GM19023 (cell line): Measurements from ENCODE around the gene SH3D21.

Experiments
- ATAC-seq: cut with Tn5 transposase; IDR thresholded peaks from one replicate; pipeline ENCODE4 v1.9.1; 2021; ENCODE audit warnings: mild to moderate bottlenecking, moderate library complexity; ENCODE audit not compliant: unreplicated experiment

The SH3D21 gene

DNA sequence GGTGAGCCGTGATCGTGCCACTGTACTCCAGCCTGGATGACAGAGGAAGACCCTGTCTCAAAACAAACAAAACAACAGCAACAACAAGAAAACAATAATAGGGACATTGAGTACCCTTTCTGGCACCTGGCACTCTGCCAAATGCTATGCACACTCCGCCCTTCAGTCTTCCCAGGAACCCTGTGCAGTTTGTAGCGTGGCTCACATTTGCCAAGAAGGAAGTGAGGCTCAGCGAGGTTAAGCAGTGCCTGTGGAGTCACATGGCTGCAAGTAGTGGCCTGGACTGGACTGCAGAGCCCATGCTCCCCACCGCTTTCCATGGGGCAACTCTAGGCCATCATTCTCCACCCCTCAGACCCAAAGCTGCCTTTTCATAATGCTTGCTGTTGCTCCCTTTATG lies 22.5 kb downstream of the SH3D21 start:
- no peak for ATAC-seq

DNA sequence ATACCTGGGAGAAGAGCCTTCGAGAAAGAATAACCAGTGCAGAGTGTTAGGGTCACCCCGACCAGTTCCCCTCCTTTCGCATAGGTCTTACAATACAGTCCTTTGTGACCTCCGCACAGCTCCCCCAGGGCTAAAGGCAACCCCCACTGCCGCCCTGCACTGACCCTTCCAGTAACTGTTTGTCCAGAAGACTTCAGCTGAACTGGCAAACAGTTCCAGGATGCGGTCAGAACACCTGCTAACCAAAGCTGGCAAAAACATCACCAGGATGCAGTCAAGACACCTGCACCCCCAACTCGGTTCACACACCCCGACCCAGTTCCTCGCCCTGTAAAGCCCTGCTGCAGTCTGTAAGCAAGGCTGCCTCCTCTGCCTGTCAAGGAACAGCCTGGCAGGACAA lies 23.6 kb downstream of the SH3D21 start:
- no peak for ATAC-seq

DNA sequence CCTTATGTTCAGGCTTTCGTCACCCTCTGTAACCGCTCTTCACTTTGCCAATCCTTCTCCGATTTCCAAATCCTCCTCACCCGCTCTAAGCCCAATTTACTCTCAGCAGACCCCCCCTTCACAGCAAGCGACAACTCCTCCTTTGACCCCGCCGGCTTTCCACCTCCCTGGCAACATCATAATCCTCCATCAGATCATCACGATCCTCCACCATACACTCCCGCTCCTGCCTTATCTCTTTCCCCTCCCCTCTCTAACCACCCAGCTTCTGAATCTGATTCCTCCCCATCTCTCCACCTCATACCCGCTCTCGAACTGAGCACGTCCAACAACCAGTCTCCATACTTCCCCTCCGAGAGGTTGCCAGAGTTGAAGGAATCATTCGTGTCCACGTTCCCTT lies 24.8 kb downstream of the SH3D21 start:
- ATAC-seq: no peak

DNA sequence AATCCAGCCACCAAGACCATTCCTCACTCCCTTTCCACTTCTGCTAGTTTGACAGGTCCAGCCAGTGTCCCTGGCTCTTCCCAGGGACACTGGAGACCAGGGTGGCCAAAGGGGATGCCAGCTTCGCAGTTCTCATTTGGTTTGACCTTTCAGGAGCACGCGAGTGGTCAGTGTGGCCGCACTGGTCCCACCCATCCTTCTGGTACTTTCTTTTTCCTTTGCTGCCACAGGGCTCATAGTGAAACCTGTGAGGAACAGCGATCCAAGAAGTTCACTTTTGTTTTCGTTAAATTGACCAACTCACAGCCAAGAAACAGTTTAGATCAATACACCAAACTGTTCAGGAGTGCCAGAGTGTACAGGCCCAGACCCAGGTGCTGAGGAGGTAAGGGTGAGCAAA lies 31.7 kb downstream of the SH3D21 start:
- ATAC-seq: no peak

DNA sequence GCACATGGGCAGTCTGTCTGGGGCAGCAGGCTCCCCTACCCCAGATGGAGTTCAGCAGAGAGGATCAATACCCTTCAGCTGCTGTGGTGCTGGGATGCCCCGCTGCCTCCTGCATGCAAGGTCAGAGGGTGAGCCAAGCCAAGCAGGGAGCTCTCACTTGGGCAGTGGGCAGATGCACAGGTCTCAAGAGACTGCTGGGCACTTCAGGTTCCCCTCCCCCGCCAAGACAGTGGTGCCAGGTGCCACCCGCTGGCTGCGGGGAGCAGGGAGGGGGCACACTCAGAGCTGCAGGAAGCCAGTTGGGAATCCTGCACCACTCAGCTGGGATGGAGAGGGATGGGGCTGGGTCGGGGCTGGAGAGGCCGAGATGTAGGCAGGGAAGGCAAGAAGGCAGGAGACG lies 33.0 kb downstream of the SH3D21 start:
- ATAC-seq: no peak

DNA sequence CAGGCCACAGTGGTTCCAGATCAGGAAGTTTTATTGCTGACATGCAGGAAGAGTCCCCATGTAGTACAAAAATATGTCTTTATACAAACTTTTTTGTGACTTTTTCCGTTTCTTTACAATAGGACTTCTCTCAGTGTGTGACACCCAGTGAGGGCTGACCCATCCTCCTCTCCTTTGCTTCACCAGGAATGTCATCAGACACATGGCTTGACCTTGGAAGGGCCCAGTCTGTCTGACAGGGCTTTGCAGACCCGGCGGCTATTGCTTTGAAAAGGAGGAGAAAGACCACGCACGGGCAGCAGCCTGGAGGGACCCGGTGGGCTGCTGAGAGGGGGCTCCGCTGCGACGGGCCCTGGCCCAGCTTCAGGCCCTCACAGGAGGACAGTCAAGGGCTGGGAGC lies 33.4 kb downstream of the SH3D21 start:
- no peak for ATAC-seq

DNA sequence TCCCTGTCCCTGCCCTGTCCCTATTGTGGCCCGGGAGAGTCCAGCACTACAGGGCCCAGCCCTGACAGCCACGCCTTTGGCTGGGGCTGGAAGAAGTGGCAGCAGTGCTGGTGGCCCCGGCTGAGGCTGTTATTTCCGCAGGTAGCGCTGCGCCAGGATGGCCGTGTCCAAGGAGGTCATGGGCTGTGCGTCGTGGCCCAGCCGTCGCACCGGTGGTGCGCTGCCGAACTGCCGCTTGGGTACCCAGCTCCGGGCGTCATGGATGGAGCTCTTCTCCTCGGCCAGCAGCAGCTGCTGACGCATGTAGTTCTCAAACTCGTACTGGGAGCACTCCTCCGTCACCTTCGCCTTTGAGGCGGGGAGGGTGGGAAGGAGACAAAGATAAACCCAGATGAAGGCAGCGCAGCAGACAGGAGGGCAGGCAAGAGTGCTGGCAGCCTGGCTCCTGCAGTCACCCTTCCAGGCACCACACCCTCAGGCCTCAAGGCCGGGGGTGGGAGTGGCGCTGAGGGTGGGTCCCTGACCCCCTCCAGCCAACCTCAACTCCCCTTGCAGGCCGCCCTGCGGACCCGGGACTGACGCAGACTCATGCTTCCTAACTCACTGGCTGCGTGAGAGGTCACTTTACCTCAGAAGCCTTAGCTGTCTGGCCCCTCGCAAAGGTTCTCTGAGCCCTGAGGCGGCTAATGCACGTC lies 35.6 kb downstream of the SH3D21 start:
- ATAC-seq: no peak

DNA sequence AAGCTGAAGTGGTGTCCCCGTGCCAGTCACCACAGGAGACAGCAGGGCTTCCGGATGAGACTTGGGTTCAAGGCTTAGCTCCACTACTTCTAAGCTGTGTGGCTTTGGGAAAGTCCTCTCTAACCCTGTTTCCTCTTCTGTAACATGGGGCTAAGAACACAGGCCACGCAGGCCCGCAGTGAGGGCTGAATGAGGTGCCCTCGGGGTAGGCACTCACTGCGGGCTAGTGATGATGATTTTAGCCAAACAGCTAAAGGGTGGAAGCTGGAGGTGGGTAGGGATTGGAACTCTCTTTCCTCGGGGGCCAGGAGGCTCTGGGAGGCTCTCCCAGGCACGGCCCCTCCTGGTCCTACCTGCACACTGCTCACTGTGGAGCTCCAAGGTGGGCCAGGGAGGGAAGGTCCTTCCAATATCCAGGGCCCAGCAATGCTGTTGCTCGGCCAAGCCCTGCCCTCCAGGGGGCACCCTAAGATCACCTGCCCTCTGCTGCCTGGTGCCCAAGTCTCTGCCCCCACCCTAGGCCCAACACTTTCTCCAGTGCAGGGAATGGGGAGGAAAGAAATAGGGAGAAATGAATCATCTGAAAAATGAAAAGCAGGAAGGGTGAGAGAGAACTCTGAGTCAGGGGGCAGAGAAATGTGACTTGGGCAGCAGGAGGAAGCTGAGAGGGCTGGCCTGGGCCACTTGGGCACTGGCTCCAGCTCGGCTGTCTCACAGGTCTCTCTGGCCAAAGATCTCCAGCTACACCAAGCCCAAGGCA lies 36.4 kb downstream of the SH3D21 start:
- no peak for ATAC-seq

DNA sequence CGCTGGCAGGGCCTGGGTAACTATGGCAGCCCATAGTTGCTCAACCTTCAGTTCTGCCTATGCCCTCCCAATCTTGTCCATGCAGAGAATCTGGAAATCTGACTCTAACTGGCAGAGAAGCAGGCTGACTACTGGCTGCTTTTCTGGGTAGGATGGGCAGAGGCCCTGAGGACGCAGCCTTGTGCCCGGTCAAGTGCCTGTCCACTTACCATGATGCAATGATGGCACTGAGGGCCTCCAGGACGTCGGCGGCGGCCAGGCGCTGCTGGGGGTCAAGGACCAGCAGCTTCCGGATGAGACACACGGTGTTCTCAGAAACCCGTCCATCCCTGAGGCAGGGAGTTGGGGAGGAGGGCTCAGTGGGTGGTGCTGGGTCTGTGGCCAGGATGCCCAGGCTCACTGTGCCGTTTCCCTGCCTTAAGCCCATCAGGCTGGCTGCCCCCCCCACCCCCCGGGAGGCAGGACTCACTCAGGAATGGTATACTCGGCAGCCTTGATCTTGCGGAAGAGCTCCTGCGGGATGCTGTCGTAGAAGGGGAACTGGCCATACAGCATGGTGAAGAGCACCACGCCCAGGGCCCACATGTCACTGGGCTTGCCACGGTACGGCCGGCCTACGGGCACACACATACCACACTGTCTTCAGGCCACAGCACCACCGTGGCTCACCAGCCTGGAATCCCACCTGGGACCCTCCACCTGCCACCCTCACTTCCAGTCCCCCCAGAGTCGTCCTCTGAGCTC lies 37.7 kb downstream of the SH3D21 start:
- no peak for ATAC-seq

DNA sequence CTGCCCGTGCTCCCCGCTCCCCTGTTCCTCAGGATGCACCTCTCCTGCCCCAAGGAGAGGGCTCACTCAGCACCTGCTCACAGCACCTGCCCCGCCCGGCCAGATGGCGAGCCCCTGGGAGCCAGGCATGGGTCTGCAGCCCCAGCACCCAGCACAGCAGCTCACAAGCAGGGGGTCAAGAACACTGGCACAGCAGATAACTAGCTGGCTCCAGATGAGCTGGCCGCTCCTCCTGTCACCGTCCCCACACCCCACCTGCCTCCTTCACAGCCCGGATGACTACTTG lies 38.2 kb downstream of the SH3D21 start:
- ATAC-seq: no peak

DNA sequence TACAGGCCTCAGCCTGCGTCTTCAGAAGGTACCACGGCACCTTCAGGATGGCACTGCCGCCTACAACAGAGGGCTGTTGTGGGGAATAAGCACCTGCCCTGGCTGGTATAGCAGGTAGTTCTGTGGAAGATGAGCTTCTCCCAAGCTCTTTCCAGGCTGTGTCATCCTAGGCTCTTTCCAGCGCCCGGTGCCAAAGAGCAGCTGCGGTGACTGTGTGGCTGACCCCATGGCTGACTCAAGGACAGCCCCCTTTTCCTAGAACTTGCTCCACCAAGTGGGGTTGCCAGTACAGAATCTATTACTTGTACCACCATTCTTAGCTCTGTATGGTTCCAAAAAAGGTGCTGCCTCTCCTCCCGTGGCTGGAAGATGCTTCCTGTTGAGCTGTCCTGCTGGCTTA lies 39.2 kb downstream of the SH3D21 start:
- ATAC-seq: no peak

DNA sequence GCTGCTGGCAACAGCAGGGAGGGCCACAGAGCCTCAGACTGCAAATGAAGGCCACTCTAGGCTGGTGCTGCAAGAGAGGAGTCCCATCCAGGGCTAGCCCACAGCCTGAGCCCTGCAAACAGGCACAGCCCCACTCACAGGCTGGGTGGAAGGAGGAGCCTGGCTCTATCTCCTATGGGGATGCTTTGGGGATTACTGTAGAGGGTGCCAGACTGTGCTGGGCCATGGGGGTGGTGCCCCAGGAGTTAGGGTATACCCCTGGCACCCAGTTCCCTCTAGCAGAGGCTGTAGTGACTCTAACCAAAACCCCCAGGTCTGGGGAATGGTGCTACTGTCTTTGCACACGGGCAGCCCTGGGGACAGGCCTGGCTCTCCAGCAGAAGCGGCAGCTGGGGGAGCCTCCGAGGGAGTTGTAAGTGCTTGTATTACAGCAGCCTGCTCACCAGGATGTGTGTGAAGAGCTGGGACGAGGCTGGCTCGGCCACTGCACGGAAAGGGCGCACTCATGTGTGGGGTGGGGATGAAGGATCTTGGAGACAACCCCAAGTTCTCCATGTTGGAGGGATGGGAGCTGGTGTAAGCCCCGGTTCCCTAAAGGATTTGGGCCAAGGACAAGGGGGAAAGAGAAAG lies 40.7 kb downstream of the SH3D21 start:
- no peak for ATAC-seq

DNA sequence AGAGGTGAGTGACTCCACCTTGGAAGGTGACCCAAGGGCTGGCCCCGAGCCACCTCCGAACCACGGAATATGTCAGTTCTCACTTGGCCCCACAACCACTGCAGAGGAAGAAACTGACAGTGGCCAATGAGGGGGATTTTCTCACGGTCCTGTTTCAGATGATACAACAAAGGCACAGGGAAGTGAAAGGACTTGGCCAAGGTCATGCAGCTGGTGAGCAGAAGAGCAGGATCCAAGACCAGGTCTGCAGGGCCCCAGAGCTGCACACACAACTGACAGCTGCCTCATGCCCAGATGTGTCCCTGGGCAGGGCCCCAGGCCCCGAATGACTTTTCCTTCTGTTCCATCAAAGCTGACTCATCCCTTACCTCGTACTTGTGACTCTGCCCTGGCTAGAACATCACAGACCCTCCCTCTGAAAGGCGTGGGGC lies 43.1 kb downstream of the SH3D21 start:
- ATAC-seq: no peak

DNA sequence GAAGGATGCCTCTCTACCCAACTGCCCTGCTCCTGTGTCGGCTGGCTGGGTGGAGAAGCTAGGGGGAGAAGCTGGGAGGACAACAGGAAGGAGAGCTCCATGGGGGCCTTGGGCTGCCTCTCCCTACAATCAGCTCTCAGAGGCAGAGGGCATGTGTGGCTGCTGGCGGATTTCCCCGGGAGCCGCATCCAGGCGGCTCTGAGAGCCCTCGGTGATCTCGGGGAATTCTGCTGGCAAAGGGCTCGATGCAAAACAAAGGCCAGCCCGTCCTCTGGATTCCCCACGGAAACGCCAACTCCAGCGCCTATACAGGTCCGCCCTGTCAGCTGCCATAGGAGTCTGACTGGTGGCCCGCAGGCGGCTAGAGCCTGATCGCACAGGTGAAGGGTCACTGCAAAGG lies 43.7 kb downstream of the SH3D21 start:
- no peak for ATAC-seq

DNA sequence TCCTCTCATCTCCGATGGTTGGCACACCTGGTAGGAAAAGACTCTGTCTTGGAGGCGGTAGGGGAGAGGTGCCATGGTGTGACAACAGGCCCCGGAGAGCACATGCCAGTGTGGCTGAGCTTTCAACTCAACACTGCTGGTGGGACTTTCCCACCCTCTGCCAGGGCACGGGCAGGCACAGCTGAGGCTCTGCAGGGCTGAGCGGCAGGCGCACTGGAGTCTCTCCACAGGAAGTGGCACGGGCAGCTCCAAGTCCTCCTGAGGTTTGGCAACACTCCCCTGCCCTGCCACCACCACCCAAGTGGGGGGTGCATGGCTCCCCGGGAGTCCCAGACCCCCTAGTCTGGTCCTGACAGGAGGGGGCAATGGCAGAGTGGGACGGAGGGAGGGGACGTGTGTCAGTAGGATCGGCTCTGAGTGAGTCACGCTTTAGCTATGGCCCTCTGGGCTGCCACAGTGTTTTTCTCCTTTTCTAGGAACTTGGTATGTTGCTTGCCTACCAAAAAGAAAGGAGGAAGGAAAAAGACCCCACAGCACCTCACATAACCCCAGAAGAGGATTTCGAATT lies 44.6 kb downstream of the SH3D21 start:
- ATAC-seq: no peak

DNA sequence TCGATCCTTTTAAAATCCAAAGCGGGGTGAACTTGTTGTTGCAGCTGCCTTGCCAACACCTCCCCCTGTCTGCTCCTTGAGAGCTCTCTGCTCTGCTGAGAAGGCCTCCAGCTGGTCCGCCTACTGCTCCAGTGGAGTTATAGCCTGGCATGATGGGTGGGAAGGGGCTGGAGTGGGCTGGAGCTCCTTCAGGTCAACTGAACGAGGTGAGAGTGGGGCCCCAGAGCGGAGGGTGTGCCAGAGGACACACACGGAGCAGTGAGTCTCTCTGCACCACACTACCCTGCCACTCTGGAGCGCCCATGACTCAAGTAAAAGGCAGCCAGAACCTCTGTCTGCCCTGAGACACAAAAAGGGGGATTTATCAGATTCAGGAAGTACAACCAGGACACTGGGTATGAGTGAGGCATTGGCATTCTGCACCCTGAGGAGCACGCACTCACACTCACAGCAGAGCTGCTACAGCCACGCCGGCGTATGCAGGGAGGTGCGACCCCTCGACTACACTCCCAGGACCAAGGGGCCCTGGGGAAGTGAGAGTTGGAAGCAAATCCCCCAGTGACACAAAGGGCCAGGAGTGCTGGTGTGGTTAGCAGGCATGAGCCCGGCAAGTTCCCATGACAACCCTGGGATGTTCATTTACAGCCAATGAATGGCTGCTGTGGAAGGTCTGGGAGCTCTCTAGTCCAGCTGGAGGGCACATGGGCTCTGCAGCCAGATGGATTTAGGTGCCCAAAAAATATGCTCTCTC lies 45.2 kb downstream of the SH3D21 start:
- ATAC-seq: no peak

DNA sequence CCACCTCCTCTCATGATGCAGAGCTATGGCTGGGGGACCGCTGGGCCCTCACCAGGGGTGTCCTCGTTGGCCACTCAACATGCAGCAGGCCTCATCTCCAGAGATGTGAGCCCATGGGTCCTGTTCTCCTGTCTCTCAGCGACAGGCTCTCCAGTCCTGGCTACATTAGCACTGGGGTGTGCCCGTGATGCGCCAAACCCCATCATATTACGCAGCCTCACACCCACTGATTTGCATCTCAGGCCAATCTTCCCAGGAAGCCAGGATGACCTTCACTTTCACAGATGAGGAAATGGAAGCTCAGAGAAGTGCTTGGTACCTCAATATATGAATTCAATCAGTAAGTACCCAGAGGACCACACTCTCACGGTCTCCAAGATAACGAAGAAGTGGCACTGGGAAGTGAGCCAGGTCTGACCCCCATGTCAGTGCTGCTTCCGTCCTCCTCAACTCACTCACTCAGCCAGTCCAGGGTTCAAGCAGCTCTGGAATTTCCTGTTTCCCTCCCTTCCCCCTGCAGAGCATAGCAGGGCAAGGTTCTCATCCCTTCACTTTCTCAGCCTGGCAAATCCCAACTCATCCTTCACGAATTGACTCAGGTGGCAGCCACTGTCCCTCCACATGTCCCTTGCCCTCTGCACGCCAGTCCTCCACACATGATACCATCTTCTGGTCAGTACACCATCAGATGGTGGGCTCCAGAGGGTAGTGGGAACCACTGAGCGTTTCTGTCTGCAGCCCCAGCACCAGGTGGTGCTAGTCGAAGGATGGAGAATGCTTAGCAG lies 46.1 kb downstream of the SH3D21 start:
- no peak for ATAC-seq

DNA sequence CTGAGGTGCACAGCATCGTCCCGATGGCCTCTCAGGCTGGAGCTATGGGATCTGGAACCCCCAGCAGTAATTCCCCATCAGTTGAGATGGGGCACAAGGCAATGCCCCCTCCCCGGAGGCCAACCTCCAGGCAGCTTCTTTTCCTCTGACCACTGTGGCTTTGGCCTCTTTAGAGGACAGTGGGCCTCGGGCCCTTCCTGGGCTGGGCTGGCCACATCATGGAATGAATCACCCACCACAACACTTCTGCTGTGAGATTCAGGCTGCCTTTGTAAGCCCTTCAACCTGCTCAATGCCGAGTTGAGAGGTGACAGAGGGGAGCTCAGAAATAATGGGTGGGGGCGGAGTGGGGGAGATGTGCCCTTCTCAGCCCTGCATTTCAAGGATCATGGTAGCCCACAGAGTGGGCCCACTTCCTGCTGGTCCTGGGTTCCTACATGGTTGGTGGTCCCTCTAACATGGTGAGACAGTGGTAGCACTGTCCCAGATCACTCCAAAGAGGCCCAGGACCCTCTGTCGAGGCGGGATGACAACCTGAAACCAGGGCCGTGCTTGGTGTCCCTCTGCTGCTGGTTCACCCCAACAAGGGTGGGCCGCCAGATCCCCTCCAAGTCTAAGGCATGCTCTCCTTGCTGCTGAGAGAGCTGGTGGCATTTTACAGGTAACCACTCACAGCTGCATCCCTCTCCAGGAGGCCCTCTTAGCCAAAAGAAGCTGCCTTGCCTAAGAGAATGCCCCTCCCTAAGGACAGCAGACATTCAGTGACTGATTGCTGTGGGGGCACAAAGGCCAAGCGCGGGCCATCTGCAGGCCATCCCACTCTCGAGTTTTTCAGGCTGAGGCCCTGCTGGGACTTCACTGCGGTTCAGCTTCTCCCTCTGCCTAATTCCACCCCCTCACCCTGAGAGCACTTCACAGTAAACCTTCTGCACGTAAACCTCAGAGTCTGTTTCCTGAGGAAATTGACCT lies 47.0 kb downstream of the SH3D21 start:
- no peak for ATAC-seq

DNA sequence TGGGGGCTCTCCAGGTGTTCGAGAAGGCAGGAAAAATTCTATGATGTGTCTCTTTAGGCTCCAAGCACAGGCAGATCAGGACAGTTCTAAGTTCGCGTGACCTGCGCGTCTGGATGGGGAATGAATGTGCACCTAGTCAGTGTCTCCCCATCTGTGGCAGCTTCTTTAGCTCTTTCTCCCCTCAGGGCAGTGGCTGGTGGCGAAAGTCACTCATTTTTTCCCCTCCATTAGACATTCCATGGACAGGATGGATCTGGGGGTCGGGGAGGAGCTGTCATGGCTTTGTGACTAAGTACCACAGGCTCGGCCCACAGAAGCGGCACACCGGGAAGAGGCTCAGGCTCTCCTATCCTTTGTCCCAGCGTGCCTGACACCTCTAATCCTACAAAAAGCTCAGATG lies 48.3 kb downstream of the SH3D21 start:
- no peak for ATAC-seq
